NCI-H1105 (cell line): ENCODE data around the gene GALNT10.
A peak's percentile ranks its signal among the peaks of the same experiment; 100 is the strongest.

ENCODE experiments used
- DNase-seq: peaks from one replicate; lab custom pipeline; 2025; lab: John Stamatoyannopoulos, UW

Gene GALNT10

GRCh38 chr5:154445422-154446194, 255.1 kb downstream of the GALNT10 start, which contains the start of gene SAP30L:
Gene SAP30L, plus strand, starts transcription at chr5:154445997. Its CDS starts 608 bp downstream, at chr5:154446605.
- peak; percentile 58 for DNase-seq

DNA sequence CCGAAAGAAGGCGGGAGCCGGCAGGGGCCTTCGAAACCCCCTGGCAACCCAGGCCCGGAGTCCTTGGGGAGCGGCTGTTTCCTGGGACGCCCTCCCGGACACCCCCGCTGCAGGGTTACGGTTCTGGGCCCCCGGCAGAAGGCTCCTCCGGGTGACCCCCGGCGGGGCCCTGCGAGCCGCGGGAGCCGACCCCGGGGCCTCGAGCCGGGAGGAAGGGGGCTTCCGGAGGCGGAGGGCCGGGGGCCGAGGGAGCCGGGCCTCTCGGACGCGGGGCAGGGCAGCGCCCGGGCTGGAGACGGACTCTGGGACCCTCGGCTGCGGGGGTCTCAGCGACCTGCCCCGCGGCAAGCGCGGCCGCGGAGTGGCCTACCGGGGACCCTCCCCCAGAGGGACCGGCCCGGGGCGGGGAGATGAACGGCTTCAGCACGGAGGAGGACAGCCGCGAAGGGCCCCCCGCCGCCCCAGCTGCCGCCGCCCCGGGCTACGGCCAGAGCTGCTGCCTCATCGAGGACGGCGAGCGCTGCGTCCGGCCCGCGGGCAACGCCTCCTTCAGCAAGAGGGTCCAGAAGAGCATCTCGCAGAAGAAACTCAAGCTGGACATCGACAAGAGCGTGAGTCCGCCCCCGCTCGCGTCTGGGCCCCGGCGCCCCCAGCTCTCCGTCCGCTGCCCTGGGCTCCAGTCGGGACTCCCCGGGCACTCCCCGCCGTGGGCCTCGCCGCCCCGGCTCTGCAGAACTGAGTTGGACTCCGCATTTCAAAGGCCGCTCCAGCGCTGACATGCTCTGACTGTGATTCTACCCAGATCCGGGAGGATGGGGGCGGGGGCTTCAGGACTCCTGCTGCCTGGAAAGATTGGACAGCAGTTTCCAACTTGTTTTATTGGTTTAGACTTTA, 255.9 kb downstream of the GALNT10 start:
- DNase-seq, result no peak

GRCh38 chr5:154447089-154447725, 256.7 kb downstream of the GALNT10 start:
- no peak for DNase-seq

DNA sequence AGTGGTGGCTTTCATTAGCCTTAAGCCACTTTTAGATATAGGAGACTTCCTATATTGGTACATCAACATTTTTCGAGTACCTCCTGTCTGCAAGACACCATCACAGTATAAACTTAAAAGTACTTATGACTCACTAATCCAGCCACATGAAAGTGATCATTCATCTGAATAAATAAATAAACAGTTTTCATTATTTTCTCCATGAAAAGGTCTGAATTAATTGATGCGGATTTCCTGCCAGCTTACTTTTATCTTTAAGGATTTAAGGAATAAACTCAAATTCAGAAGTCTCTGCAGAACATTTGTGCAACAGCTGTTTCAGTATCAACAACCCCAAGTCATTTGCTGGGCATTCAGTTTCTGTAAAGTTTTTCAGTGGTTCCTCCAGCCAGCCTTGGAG, 259.3 kb downstream of the GALNT10 start:
- DNase-seq, result no peak

DNA sequence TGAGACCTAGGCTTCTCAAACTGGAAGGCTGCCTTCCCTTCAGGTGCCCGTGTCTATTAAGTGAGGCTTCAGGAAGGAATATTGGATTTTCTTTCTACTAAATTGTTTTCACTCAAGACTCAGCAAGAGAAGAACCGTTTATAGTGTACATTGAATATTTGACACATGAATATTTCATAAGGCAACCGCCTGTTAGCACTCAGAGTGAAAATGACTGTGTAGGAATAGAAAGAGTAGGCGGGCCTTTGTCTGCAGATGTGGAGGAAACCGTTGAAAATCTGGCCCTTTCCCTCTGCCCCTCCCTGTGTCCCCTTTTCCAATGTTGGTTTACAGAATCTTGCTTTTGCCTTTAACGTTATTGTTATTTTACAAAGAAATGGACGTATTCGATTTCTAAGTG, 261.4 kb downstream of the GALNT10 start:
- DNase-seq, result no peak

DNA sequence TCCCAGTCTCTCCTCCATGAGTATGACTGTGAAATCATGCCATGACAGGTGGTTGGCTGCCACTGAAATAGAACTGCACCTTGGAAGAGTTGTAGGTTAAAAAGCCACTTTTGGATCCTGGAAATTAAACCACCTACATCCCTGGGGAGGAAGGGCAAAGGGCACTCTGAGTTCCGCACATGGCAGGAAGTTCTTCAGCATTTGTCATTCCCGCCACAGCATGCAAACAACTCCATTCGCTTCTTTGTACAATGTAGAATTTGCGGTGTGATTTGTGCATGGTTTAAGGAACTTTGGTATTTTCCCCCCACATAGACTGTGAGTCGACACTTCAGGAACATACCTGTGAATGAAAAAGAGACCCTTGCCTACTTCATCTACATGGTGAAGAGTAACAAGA, 265.1 kb downstream of the GALNT10 start:
- DNase-seq, result no peak

- DNase-seq, result no peak
Observed at GRCh38 chr5:154456540-154456939, 266.0 kb downstream of the GALNT10 start.

DNA sequence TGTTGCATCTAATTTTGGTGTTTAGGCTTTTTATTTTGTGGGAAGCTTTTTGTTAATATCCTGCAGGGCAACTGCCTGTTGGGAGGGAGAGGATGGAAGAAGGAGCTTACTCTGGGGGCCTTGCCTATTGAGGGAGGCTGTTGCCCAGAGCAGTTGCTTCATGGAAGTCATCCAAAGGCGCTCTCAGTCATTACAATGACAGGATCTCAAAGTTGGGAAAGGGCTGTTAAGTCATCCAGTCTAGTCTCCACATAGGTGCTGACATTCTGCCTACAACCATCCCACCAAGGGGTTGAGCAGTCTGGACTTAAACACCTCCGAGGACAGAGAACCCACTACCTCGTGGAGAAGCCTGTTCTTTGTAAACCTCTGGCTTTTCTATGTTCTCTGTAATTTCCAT, 268.5 kb downstream of the GALNT10 start:
- DNase-seq, result no peak

DNA sequence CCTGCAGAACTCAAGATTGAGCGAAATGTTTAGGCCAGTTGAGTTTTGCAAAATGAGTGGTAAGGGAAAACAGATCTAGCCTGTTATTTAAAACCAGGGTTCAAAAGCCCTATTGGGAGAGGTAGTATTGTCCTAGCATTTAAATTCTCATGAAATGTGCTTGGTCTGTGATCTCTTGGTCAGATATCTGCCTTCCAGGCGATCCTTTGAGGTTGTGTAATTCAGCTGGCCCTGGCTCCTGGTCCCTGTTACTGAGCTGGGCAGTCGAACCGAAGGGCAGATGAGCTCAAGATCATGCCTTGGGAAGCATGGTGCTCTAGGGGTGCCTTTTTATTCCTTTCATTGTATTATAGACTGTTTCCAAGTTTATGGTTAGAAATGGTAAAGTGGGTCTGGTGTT, 269.6 kb downstream of the GALNT10 start:
- DNase-seq, result no peak

DNA sequence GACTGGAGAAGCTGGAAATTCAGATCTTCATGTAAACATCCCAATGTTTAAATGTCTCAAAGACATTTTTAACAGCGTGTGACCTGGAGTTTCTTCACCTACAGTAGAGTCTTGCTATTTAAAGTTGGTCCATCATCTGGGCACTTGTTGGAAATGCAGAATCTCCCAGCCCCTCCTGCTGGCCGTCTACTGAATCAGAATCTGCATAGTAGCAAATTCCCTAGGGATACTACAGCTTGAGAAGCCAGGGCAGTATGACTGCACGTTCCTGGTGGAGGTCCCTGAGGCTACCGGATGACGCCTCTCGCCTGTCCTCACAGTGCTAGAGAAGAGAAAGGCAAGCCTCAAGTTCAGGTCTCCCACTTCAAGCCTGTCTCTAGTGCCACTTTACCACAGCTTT, 271.0 kb downstream of the GALNT10 start:
- no peak for DNase-seq

- DNase-seq, result no peak
Observed at GRCh38 chr5:154464438-154464837, 273.9 kb downstream of the GALNT10 start.

DNA sequence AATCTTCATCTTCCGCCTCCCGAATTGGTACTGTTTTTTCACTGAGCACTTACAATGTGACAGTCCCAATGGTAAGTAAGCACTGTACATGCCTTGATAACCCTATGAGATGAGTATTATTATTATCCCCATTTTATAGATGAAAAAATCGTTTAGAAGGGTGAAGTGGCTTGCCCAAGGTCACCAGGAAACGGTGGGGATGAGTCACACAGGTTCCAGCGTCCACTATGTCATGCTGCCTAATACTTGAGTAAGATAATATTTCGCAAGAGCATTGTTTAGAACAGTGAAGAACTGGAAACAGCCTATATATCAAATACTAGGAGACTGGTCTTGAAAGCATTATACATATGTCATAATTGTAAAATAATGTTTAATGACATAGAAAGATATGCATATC, 274.6 kb downstream of the GALNT10 start:
- DNase-seq, result no peak

DNA sequence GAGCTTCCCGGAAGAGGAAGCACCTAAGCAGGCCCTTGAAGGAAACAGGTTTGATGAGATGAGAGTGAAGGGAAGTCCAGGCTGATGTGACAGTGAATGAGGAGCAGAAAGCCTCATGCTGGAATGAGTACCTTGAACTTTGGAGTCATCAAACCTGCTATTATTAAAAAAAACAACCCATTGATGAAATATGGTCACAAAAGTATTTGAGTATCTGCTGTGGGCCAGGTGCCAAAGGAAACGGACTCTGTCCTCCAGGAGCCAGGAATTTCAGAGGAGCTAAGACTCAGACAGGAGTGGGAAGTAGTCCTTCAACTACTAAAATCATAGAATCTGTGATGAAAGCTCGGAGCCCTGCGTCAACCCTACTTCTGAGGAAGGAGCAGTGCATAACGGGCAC, 275.6 kb downstream of the GALNT10 start:
- no peak for DNase-seq

DNA sequence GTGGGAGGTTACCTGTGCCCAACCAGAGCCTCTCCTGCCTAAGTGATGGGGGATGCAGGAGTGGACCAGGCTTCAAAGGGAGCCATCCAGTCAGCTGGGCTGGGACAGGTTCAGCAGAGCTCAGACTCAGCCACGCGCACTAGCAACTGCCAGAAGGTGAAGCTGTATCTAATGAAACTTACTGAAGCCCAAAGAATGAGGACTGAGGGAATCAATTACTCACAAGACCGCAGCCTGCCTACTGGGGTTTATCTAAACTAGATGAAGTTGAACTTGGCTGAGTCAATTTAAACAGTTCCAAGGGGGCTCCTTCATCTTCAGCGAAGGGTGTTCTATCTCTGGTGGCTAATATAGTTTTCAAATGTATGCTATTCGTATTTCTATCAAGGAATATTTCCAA, 276.1 kb downstream of the GALNT10 start:
- DNase-seq, result no peak

DNA sequence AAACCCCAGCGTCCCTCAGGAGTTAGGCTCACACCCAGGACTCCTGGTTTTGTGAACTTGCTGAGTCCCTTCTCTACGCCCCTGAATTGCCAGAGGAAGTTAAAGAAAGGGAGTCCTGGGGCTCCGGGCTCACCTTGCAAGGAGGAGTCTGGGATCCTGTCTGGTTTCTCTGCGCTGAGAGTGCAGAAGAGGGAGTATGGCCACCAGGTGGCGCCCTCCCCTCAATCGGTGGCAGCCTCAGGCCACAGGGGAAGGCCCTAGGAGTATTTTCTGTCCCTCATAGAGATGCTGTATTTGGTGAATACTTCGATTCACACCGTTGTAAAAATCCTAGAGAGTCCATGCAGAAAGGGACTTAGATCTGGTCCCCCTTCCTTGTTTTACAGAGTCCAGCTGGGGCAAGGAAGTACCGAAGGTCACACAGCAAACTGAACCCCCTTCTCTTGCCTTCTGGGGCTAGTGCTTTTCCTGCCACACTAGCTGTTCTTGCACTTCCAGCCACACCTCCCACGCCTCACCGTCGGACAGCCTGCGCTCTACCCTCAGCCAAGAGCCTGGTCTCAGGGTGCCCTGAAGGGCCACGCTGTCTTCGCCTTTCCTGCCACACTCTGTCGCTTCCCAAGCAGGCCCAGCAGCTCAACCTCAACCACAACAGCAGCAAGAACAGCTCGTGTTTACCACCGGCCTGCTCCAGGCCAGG, 277.3 kb downstream of the GALNT10 start:
- DNase-seq, result peak; percentile 15

DNA sequence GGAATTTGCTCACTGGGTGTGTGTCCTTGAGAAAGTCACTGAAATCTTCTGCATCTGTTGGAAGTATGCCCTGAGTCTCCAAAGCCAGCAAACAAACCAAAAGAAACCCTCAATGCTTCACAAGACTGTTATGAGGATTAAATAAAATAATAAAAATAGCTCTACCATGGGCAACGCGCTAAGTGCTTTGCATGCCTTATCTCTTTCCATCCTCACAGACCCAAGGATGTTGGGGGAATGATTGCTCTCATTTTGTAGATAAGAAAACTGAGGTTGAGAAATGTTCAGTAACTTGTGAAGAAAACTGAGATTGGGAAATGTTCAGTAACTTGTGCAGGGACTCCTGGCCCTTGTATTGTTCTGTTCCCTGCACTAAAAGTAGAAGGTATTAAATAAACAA, 279.6 kb downstream of the GALNT10 start:
- no peak for DNase-seq
